ENCODE results near the gene RBM15.

The RBM15 gene

DNA sequence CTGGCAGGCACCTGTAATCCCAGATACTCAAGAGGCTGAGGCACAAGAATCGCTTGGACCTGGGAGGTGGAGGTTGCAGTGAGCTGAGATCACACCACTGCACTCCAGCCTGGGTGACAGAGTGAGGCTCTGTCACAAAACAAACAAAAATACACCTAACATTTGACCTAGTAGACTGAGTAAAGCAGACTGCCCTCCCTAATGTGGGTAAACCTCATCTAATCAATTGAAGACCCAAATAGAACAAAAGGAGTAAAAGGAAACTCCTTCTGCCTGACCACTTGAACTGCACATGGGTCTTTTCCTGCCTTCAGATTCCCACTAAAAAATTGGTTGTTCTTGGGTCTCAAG, 19.0 kb upstream of the RBM15 start:
- DNase-seq (ENCODE audit: low read depth) = no peak

DNA sequence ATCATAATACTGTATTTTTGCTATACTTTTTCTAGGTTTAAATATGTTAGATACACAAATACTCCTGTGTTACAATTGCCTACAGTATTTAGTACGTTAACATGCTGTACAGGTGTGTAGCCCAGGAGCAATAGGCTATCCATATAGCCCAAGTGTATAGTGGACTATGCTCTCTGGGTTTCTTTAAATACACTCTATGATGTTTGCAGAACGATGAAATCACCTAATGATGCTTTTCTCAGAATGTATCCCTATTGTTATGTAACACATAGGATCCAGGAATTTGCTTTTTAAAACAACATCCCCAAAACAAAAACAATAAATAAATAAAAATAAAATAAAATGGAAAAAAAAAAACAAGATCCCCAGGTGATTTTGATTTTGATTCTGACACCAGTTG, 18.1 kb upstream of the RBM15 start:
- DNase-seq (ENCODE audit: low read depth) = no peak

DNA sequence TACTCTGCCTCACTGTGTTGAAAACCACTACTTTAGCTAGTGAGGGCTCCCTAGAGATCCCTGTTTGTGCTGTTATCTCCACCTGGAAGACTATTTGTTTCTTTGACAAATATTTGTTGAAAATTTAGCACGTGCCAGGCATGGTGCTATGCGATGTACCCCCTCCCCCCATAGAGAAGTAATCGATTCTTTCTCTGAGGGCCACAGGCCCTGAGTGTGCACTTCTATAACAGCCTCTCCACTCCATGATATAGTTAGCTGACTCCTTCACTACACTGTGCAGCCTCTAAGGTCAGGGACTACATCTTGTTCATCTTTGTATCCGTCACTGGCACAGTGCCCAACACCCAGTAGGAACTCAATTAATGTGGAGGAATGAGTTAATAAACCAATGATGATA, 17.3 kb upstream of the RBM15 start:
- DNase-seq (ENCODE audit: low read depth) = no peak

DNA sequence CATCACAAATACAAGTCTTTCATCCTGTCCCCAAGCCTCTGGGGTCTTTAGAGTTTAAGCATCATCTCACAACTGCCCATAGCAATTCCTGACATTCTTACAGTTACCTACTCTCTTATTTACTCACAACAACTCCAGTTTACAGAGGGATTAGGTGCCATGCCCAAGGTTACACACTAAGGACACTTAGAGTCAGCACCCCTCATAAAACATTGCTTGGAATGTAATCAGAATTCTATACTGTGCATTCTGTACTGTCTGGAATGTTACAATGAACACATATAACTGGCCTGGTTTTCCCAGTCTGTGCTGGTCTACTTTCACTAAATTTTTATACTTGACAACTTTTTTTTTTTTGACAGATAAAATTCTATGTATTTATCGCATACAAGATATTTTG, 14.5 kb upstream of the RBM15 start:
- DNase-seq (ENCODE audit: low read depth) = no peak

DNA sequence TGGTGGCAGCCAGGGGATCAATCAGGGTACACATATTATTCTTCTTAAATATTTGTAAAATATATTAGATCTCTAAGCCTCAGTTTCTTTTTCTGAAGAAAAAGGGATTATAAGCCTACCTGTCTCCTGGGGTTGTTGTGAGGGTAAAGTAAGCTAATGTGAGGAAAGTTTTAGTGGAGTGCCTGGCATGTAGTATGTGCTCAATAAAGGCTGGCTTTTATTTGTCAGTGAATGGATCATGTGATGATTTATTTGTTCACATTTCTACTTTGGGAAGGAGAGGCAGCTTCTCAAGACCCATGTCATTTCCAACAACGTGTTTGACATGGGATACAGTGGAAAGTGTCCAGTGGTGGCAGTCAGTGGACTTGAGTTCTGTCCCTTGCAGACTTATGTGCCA, 12.4 kb upstream of the RBM15 start:
- DNase-seq (ENCODE audit: low read depth) = no peak

DNA sequence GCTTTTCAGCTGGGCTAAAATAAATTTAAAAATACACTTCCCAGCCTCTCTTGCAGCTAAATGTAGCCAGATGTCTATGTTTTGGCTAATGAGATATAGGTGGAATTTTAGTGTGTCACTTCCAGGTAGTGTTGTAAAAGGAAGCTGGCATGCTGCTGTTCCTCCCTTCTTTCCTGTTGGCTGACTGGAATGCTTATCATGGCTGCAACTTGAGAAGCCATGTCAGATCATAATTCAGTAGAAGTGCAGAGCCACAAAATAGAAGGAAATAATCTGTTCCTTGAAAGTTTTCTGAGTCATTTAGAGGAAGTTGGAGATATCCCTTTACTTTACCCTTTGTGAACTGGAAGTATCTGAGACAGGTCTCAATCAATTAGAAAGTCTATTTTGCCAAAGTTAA, 10.9 kb upstream of the RBM15 start:
- no peak for DNase-seq (ENCODE audit: low read depth)

DNA sequence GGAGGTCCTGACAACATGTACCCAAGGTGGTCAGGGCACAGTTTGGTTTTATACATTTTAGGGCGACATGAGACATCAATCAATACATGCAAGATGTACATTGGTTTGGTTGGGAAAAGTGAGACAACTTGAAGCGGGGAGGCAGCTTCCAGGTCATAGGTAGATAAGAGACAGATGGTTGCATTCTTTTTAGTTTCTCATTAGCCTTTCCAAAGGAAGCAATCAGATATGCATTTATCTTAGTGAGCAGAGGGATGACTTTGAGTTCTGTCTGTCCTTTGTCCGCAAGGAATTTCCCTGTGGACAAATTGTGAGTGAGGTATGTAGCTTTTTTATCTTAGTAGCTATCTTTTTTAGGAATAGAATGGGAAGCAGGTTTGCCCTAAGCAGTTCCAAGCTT, 10.5 kb upstream of the RBM15 start:
- DNase-seq (ENCODE audit: low read depth) = no peak

DNA sequence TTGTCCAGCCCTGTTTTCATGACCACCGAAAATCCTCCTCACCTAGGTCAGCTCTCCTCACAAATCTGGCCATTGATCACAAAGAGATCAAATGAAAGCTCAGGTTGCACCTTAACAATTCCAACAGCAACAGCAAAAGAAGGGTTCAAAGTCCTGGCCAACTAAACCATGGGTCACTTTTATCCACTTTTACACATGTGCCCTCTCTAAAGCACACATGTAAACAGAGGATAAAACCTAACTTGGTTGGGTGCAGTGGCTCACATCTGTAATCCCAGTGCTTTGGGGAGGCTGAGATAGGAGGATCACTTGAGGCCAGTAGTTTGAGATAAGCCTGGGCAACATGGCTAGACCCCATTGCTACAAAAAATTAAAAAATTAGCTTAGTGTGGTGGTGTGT, 3.9 kb upstream of the RBM15 start:
- DNase-seq (ENCODE audit: low read depth) = no peak

DNA sequence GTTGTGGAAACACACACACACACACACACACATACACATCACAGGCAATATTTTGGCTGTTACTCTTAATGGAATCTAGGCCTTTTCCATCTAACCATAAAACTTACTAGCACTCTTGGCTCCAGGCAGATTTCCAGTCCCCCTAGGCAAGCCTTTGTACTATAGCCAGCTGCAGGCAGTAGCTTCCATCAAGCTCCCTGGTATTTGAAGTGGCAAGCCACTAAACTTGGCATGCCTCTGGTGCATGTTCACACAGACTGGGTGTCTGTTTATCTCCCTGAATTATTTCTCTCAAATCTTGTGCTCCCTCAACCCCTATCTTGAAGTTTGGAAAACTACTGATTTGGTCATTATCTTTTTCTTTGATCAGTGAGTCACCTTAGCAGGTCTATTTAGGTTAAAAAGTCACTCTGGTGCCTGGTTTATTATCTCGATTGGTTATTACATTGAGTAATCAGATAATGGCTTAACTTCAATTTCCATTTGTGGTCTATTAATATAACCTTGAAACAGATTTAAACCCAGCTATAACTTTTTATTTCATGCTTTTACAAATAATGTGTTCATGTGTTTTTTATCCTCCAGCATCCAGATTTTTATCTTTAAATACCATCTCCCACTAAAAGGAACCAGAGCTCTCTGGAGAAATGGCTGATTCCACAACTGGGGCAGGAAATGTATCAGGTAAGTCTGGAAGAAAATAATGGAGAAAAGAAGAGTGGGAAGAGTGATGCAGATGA, 2.7 kb upstream of the RBM15 start:
- DNase-seq (ENCODE audit: low read depth) = no peak

DNA sequence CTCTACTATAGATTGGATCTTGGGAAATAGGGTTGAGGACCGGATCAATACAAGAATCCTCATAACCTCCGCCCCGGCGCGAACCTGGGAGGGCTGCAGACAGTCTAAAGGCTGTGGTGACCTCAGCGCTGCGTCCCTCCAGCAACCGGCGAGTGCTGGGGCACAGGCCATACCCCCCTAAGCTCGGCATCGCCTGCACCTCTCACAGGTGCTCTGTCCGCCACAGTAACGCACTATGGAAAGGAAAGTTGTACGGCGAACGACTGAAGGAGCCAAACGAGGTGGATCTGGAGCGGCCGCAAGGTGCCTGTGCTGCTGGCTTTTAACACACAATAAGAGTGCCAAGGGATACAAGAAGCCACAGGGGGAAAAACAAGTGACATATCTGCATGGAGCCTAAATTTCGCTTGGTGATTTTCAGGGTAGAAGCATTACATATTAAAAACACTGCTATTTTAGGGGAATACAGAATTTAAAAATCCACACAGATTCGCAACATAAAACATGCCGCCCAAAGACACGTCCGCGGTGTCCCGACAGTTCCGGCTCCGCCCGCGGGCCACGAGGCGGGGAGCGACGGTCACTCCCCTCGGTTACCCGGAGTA, 1.4 kb upstream of the RBM15 start:
- peak; percentile 7 for DNase-seq (ENCODE audit: low read depth)

DNA sequence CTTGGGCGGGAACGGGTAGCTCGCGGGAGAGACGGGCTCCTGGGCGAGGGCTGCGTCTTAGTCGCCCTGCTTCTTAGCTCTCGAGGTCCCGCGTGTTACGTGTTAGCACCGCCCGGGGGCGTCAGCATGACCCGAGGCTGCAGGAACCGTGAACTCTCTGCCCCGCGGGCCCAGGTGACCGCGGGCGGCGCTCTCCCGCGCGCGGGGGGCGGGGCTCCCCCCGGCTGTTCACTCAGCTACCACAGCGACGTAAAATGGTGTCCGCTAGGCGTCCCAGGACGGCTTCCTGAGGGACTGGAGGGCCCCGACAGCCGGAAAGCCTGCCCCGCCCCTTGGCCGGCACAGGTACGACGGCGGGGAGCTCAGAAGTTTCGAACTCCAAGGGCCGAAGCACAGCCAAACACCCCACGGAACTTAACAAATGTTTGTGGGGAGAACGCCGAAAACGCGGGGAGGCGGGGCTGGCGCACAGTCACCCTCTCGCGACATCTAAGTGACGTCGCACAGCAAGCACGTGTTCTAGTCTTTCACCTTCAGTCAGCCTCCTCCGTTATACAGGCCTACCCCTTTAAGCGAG, 780 bp upstream of the RBM15 start:
- DNase-seq (ENCODE audit: low read depth) = peak; percentile 94

DNA sequence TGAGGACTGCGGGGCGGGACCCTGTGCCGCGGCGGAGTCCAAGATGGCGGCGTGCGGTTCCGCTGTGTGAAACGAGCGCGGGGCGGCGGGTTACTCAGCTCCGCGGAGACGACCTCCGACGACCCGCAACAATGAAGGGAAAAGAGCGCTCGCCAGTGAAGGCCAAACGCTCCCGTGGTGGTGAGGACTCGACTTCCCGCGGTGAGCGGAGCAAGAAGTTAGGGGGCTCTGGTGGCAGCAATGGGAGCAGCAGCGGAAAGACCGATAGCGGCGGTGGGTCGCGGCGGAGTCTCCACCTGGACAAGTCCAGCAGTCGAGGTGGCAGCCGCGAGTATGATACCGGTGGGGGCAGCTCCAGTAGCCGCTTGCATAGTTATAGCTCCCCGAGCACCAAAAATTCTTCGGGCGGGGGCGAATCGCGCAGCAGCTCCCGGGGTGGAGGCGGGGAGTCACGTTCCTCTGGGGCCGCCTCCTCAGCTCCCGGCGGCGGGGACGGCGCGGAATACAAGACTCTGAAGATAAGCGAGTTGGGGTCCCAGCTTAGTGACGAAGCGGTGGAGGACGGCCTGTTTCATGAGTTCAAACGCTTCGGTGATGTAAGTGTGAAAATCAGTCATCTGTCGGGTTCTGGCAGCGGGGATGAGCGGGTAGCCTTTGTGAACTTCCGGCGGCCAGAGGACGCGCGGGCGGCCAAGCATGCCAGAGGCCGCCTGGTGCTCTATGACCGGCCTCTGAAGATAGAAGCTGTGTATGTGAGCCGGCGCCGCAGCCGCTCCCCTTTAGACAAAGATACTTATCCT, 430 bp downstream of the RBM15 start:
- peak; percentile 27 for DNase-seq (ENCODE audit: low read depth)

DNA sequence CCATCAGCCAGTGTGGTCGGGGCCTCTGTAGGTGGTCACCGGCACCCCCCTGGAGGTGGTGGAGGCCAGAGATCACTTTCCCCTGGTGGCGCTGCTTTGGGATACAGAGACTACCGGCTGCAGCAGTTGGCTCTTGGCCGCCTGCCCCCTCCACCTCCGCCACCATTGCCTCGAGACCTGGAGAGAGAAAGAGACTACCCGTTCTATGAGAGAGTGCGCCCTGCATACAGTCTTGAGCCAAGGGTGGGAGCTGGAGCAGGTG, 961 bp downstream of the RBM15 start:
- no peak for DNase-seq (ENCODE audit: low read depth)

DNA sequence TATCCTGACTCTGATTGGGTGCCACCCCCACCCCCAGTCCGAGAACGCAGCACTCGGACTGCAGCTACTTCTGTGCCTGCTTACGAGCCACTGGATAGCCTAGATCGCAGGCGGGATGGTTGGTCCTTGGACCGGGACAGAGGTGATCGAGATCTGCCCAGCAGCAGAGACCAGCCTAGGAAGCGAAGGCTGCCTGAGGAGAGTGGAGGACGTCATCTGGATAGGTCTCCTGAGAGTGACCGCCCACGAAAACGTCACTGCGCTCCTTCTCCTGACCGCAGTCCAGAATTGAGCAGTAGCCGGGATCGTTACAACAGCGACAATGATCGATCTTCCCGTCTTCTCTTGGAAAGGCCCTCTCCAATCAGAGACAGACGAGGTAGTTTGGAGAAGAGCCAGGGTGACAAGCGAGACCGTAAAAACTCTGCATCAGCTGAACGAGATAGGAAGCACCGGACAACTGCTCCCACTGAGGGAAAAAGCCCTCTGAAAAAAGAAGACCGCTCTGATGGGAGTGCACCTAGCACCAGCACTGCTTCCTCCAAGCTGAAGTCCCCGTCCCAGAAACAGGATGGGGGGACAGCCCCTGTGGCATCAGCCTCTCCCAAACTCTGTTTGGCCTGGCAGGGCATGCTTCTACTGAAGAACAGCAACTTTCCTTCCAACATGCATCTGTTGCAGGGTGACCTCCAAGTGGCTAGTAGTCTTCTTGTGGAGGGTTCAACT, 2.1 kb downstream of the RBM15 start:
- DNase-seq (ENCODE audit: low read depth) = no peak

DNA sequence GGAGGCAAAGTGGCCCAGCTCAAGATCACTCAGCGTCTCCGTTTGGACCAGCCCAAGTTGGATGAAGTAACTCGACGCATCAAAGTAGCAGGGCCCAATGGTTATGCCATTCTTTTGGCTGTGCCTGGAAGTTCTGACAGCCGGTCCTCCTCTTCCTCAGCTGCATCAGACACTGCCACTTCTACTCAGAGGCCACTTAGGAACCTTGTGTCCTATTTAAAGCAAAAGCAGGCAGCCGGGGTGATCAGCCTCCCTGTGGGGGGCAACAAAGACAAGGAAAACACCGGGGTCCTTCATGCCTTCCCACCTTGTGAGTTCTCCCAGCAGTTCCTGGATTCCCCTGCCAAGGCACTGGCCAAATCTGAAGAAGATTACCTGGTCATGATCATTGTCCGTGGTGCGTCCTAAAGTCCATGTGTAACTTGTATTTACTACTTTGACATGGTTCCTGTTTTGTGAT, 2.7 kb downstream of the RBM15 start:
- no peak for DNase-seq (ENCODE audit: low read depth)

DNA sequence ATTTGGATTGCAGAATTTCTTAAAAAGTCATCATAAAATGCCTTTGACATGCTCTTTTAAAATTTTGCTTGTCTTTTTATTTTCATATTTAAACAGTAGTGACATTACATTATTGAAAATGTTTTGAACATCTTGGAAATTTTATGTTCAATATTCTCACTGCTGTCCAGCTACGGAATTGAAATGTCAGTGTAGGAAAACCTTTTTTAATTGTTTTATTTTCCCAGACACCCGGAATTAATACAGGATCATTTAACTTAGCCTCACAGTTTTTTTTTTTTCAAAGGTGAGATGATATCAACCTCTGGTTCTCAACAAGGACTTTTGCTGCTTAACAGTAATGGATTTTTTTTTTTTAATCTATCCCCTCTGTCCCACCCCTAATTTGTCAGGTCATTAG, 4.1 kb downstream of the RBM15 start:
- no peak for DNase-seq (ENCODE audit: low read depth)

DNA sequence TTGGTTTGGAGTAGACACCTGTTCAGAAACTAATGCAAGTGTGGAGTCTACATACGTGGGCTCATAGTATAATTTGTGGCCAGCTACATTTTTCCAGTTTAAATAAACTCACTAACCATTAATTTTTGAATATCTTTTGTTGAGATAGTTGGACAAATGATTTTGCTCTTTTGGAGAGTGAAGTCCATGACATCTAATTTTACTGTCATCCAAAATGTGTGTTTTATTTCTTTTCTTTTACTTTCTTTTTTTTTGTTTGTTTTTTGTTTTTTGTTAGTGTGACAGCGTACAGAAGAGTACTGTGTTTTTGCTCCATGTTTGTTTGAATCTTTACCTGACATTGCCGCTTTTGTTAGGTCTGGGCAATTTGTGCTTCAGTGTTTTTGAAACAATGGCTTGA, 5.0 kb downstream of the RBM15 start:
- DNase-seq (ENCODE audit: low read depth) = no peak

DNA sequence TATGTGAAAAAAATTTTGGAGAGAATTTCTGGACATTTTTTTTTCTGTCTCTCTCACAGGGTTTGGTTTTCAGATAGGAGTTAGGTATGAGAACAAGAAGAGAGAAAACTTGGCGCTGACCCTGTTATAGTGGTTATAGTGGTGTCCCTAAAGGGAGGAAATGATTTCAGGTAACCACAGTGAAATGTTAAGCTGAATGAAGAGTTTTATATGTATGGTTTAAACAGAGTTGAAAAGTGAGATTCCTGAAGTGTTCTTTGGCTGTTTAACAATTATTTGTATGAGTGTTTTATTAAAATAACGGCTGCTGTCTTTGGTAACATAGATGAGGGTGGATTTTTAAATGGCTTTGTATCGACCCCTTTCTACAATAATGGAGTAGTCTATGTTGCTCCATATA, 6.3 kb downstream of the RBM15 start:
- no peak for DNase-seq (ENCODE audit: low read depth)

DNA sequence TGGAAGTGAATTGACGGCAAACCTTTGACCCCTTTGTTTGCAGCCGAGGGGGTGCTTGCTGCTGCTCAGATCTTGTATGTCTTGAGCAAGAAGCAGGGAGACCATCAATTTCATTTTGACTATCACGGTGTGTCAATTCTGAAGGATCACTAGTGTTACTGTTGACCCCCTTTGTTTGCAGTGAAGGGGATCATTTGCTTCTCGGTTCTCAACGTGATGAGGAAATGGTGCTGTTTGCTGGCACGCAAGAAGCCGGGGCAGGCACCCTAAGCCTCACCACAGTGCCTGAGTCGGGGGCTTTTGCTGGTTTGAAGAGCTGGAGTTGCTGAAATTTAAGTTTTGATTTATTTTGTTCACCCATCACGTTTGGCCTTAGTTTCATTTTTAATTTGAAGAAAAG, 7.5 kb downstream of the RBM15 start:
- no peak for DNase-seq (ENCODE audit: low read depth)

DNA sequence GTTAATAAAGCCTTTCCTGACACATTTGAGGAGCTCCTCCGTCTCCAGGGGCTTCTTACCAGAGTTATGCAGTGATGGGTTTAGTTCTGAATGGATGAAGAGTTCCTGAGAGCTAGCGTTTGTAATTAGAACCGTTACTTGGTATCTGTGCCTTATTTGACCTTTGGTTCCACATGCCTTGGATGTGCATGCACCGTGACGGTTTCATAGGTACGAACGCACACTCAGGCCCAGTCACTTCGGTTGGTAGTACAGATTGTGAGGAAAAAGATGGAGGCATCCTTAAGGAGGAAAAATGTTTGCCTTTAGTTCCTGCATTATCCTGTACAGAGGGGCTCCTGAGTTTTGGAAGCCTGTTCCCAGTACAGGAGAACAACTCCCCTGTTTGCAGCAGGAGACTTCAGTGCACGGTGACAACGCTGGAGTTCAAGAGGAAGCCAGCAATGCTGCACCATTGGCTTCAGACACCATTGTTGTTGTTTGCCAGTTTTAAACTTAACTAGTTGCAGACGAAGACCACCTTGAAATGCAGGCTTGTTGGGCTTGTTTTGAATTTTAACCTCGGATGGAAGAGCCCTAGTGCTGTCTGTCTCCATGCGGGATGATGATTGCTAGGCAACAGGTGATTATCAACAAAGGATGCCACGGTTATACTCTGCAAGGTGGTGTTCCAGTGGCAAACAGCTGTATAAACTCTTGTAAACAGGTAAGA, 8.2 kb downstream of the RBM15 start:
- no peak for DNase-seq (ENCODE audit: low read depth)

DNA sequence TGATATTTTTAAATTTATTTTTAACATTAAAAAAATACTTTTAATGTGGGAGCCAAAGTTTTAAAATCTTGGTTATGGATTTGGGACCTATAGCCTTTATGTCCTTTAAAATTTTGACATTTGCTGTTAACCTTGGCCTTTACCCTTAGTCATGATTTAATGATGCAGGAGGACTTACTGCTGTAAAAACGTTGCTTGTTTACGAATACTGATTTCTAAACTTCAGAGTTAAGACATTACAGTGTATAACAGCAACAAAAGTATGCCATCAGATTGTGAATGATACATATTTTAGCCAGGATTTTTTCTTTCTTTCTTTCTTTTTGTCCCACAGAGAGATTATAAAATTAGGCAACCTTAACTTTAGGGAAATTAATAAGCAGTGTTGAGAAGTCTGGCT, 8.9 kb downstream of the RBM15 start:
- DNase-seq (ENCODE audit: low read depth) = no peak

DNA sequence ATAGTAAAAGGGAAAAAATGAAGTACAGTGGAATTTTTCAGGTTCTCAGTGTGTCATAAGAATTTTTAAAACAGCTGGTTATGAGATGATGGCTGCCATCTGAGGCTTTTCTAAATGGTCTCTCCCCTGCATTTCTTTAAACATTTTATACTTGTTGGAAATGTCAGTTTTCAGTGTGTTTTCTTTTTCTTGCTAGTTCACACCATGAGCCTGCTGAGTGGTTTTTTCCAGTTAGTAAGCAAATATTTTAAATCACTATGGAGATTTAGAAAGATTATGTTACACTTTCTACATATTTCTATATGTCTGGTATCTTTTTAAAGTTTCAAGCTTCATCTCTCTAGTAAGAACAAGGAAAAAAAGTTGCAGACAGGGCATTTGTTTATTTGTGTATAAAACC, 9.6 kb downstream of the RBM15 start:
- DNase-seq (ENCODE audit: low read depth) = no peak

Measured in stimulated activated CD8-positive, alpha-beta memory T cell treated with anti-CD3 and anti-CD28 coated beads, Interleukin-12 subunit alpha, Interleukin-12 subunit beta, amount 100 ng/mL, for 1 hour (primary cell).